Astrocyte of the cerebellum (primary cell): ENCODE data around the gene UBE2Q2.
A peak's percentile ranks its signal among the peaks of the same experiment; 100 is the strongest.

ENCODE experiments used
- DNase-seq: peaks from one replicate; pipeline ENCODE4 v3.0.0-alpha.2; 2011; ENCODE audit warnings: low read depth
- H3K4me3 ChIP-seq: 2 replicates; pipeline ENCODE4 v1.5.1; 2011; ENCODE audit warnings: mild to moderate bottlenecking, low read depth, low read length, moderate library complexity
- in situ Hi-C: cut with HindIII; loops from 2 replicates; pipeline ENCODE4 v1.10.0; 2017; ENCODE audit warnings: low sequenced_read_pairs
- TF ChIP-seq, protein P1 (sequence below): IDR thresholded peaks from 2 replicates; pipeline ENCODE4 v1.5.1; 2012; ENCODE audit warnings: low read length, low read depth, moderate library complexity, mild to moderate bottlenecking; ENCODE audit errors: missing control alignments

Gene UBE2Q2

DNA sequence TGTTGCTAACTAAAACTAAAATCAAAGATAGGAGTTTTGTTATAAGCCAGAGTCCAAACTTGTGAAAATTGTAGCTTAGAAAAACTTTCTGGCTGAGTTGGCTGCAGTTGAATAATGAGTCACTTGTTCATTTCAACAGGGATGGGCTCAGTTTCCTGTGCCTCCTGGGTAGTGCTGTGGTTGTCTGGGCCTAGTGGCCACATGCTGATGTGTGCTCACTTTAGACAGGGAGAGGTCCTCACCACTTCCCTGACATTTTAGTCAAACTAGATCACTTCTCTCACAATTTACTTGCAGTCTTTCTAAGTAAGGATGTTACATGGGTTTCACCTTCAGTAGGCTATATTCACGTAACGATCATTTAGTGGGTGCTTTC, 6.3 kb upstream of the UBE2Q2 start:
- TF ChIP-seq, protein P1, sequence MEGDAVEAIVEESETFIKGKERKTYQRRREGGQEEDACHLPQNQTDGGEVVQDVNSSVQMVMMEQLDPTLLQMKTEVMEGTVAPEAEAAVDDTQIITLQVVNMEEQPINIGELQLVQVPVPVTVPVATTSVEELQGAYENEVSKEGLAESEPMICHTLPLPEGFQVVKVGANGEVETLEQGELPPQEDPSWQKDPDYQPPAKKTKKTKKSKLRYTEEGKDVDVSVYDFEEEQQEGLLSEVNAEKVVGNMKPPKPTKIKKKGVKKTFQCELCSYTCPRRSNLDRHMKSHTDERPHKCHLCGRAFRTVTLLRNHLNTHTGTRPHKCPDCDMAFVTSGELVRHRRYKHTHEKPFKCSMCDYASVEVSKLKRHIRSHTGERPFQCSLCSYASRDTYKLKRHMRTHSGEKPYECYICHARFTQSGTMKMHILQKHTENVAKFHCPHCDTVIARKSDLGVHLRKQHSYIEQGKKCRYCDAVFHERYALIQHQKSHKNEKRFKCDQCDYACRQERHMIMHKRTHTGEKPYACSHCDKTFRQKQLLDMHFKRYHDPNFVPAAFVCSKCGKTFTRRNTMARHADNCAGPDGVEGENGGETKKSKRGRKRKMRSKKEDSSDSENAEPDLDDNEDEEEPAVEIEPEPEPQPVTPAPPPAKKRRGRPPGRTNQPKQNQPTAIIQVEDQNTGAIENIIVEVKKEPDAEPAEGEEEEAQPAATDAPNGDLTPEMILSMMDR, result no peak
- in situ Hi-C loops, result no loop called here
- no peak overlapping the region for H3K4me3 ChIP-seq
- peak; percentile 75 for DNase-seq

DNA sequence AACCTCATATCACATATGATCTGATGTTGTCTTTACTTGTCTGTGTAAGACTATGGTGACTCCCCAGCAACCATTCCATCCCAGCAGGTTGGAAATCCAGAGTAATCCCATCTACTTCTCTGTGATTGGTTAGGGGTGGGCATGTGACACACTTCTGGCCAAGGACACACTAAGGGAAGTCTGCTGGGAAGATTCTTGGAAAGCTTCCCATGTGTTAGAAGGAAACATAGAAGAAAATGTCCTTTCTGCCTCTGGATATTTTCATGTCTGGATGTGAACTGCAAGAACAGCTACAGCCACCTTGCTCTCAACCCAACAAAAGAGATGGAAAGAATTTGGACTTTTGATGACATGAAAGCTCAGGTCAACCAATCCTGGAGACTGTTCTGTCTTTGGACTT, 2.6 kb upstream of the UBE2Q2 start:
- DNase-seq, result peak; percentile 62
- in situ Hi-C loops, result no loop called here
- TF ChIP-seq, protein P1, result no peak
- no peak overlapping the region for H3K4me3 ChIP-seq

DNA sequence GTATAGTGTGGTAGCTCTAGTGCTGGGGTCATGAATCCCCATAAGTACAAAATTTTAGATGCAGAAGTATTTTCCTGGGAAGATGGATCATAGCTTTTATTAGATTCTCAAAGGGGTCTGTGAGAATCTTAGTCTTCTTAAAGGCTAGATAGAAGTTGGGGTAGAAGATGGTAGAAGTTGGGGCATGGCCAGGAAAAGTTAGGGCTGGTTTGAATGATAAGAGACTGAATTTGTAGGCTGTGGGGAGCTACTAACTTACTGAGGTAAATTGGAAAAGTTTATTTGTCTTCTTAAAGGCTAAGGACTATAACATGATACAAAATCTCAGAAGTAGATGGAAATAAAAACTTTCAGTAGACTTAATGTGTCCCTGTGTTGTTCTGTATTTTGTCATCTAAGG, 1.6 kb upstream of the UBE2Q2 start:
- TF ChIP-seq, protein P1, result no peak
- no peak for DNase-seq
- no peak overlapping the region for H3K4me3 ChIP-seq
- in situ Hi-C loops, result no loop called here

DNA sequence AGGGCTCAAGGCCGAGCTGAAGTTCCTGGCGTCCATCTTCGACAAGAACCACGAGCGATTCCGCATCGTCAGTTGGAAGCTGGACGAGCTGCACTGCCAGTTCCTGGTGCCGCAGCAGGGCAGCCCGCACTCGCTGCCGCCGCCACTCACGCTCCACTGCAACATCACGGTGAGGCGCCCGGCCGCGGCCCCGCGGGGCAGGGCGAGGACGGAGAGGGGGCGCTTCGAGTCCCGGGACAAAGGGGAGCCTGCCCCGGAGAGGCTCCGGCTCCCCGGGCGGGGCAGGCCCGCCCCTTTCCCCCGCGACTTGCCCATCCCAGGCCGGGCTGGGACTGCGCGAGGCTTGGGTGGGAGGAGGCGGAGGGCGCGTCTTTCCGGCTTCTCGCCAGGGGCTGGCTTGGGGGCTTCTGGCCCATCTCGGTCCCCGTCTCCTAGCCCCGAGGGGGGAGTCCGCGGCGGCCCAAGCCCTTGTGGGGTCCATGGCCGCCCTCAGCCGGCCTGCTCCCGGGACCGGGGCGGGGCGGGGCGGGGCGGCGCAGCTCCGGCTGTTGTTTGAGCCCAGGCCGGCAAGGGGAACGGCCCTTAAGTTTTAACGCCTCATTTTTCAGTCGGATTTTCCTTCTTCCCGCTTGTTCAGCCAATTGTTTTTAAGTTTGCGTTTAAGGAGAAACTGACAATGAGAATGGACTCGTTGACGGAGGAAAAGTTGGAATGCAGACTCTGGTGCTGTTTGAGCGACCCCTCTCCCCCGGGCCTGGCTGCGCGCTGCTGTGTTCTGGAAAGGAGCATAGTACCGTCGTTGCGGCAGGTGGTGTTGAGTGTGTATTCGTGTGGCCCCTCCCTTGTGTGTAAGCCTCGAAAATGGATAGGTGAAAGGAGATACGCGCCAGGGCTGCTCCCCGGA, 683 bp downstream of the UBE2Q2 start:
- TF ChIP-seq, protein P1, result no peak
- in situ Hi-C loops, result no loop called here
- no peak for DNase-seq
- peak overlapping the region; percentile 89 for H3K4me3 ChIP-seq

DNA sequence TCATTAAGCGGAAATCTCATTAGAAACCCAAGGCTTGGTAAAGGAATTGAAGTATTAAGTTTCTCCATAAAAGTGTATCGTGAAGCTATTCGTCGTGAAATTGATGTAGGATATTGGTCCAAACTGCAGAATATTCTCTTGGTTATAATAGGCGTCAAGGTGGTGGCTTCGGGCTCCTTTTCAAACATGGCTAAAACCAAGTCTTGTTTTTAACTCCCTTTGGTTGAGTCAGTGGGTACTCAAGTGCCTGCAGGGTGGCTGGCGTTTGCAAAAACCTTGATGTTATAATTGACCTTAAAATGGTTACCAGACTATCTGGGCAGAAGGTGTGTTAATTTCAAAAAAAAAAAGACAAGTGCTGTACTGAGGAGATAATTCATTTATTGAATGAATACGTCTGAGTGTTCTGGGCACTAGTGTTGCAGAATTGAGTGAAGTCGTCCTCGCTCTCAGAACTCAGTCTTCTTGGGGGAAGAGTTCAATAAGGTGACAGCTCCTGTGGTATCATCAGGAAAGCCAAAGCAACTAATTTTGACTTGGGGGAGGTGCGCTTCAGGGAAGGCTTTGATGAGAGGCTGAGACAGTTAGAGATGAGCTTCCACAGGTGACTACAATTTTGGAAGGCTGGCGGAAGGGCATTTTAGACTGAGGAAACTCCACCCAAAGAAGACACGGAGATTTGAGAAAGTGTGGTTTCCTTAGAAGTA, 1.5 kb downstream of the UBE2Q2 start:
- H3K4me3 ChIP-seq, result peak overlapping the region; percentile 89
- in situ Hi-C loops, result no loop called here
- DNase-seq, result no peak
- TF ChIP-seq, protein P1, result no peak

DNA sequence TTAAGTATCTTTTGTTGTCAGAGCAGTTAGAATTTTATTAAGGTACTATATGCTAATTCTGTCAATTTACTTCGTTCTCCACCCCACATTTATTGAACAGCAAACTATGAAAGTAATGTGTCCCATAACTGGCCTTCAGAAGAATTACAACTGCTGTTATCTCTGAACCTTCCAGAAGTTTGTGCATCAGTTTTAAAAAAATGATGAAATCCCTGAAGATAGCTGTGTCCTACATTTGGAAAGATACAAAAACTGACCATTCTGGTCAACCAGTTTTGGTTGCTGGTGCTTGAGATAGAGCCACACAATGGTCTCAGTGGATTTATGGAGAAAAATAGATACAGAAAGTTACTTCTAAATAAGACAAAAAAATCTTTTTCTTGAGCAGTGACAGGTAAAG, 5.9 kb downstream of the UBE2Q2 start:
- TF ChIP-seq, protein P1, result no peak
- DNase-seq, result no peak
- H3K4me3 ChIP-seq, result no peak overlapping the region
- in situ Hi-C loops, result no loop called here
